H1 (cell line): ENCODE results near the gene TBR1. TPM values are rescaled to one million over a fixed set of nuclear protein-coding genes. Genes with fewer than 3 reads are reported as not detected.

Experiments
- CTCF ChIA-PET: fragments of 300-600 bp; sonication (Branson Sonifier 250); formaldehyde crosslinking; loops from one replicate; lab custom pipeline; 2021; ENCODE audit not compliant: partially characterized antibody; lab: Charles Lee
- POLR2A ChIA-PET: fragments of 300-600 bp; sonication (Branson Sonifier 250); formaldehyde crosslinking; loops from one replicate; lab custom pipeline; 2021; ENCODE audit warnings: inconsistent platforms; ENCODE audit not compliant: partially characterized antibody; lab: Charles Lee
- DNase-seq, 2 experiments: peaks; one replicate each; pipeline versions ENCODE4 v3.0.0 to v3.0.0-alpha.2; 2010 to 2022; ENCODE audit warnings: low spot score in 2 of 2, low read depth in 1 of 2, mixed read lengths in 1 of 2
- FAIRE-seq: peaks from 2 replicates; lab custom pipeline; 2011; peaks lifted over from hg19 to GRCh38; lab: Jason Lieb, UNC
- H2AFZ ChIP-seq: 2 replicates; pipeline ENCODE4 v1.8.1; 2012; ENCODE audit warnings: low read length, inconsistent platforms
- H2AK5ac ChIP-seq: 2 replicates; pipeline ENCODE4 v1.6.1; 2013; ENCODE audit warnings: low read depth, low read length
- H2BK120ac ChIP-seq: replicated peaks from 2 replicates; pipeline ENCODE3; 2013; ENCODE audit warnings: low read depth, low read length, inconsistent platforms
- H2BK12ac ChIP-seq: 2 replicates; pipeline ENCODE4 v1.6.1; 2013; ENCODE audit warnings: low read depth, low read length
- H2BK15ac ChIP-seq: 2 replicates; pipeline ENCODE4 v1.6.1; 2013; ENCODE audit warnings: low read length
- H2BK20ac ChIP-seq: 2 replicates; pipeline ENCODE4 v1.6.1; 2013; ENCODE audit warnings: low read length
- H2BK5ac ChIP-seq: 2 replicates; pipeline ENCODE4 v1.6.1; 2013; ENCODE audit warnings: low read depth, low read length
- H3K14ac ChIP-seq: 2 replicates; pipeline ENCODE4 v1.6.1; 2013; ENCODE audit warnings: inconsistent platforms; ENCODE audit not compliant: insufficient read length
- H3K18ac ChIP-seq: 2 replicates; pipeline ENCODE4 v1.6.1; 2013; ENCODE audit warnings: low read length; ENCODE audit errors: extremely low read depth
- H3K23ac ChIP-seq: 2 replicates; pipeline ENCODE4 v1.6.1; 2013; ENCODE audit warnings: inconsistent platforms; ENCODE audit not compliant: insufficient read length
- H3K23me2 ChIP-seq: 2 replicates; pipeline ENCODE4 v1.6.1; 2013; ENCODE audit warnings: low read depth, low read length
- H3K27ac ChIP-seq: 2 replicates; pipeline ENCODE4 v1.6.1; 2011; ENCODE audit warnings: low read depth, low read length, inconsistent platforms
- H3K27me3 ChIP-seq, 4 experiments: replicated peaks in 1 of 4; 1 replicate in 1 of 4; 2 replicates in 3 of 4; pipeline versions ENCODE4 v1.6.1 to v1.8.1; 2011 to 2013; ENCODE audit warnings: low read length in 3 of 4, mild to moderate bottlenecking in 3 of 4, inconsistent platforms in 2 of 4, mixed read lengths in 2 of 4, moderate library complexity in 1 of 4; ENCODE audit not compliant: control insufficient read depth in 3 of 4, insufficient read depth in 3 of 4; ENCODE audit errors: extremely low read depth in 1 of 4
- H3K36me3 ChIP-seq, 4 experiments: 2 replicates each; pipeline versions ENCODE4 v1.6.1 to v1.8.1; 2011 to 2013; ENCODE audit warnings: mild to moderate bottlenecking in 4 of 4, low read length in 3 of 4, moderate library complexity in 2 of 4, control low read depth in 1 of 4, inconsistent platforms in 1 of 4; ENCODE audit not compliant: insufficient read depth in 4 of 4, control insufficient read depth in 2 of 4
- H3K4ac ChIP-seq: replicated peaks from 2 replicates; pipeline ENCODE3; 2013; ENCODE audit warnings: low read length, low read depth, mixed read lengths, inconsistent platforms; ENCODE audit not compliant: insufficient read length
- H3K4me1 ChIP-seq, 4 experiments: replicated peaks in 1 of 4; 1 replicate in 1 of 4; 2 replicates in 3 of 4; pipeline versions ENCODE4 v1.6.1 to v1.8.1; 2011 to 2013; ENCODE audit warnings: low read length in 3 of 4, inconsistent platforms in 2 of 4, mixed read lengths in 1 of 4; ENCODE audit not compliant: insufficient read depth in 4 of 4, control insufficient read depth in 3 of 4
- H3K4me2 ChIP-seq, 2 experiments: 2 replicates each; pipeline versions ENCODE4 v1.6.1 to v1.8.1; 2011 to 2013; ENCODE audit warnings: low read depth in 2 of 2, low read length in 2 of 2, control low read depth in 1 of 2, inconsistent platforms in 1 of 2, mild to moderate bottlenecking in 1 of 2; ENCODE audit not compliant: insufficient read depth in 1 of 2
- H3K4me3 ChIP-seq, 4 experiments: fragments of 200-600, 300-600 bp in 1 of 4; sonication (generic), shearing (Covaris generic), sonication (Bioruptor Twin) in 1 of 4; 2 replicates each; pipeline versions ENCODE4 v1.5.1 to v1.8.1; 2011 to 2016; ENCODE audit warnings: low read length in 4 of 4, low read depth in 3 of 4, control low read depth in 2 of 4, inconsistent platforms in 2 of 4, mild to moderate bottlenecking in 2 of 4, mixed read lengths in 1 of 4, moderate library complexity in 1 of 4; ENCODE audit not compliant: insufficient read depth in 2 of 4; ENCODE audit errors: extremely low read depth in 1 of 4
- H3K56ac ChIP-seq: replicated peaks from 2 replicates; pipeline ENCODE3; 2013; ENCODE audit warnings: low read depth, mild to moderate bottlenecking, mixed read lengths, low read length, inconsistent platforms; ENCODE audit not compliant: insufficient read length
- H3K79me1 ChIP-seq: 2 replicates; pipeline ENCODE4 v1.6.1; 2013; ENCODE audit warnings: low read depth, low read length, control low read depth
- H3K79me2 ChIP-seq, 2 experiments: 2 replicates each; pipeline versions ENCODE4 v1.6.1 to v1.8.1; 2012 to 2013; ENCODE audit warnings: low read length in 2 of 2, mild to moderate bottlenecking in 2 of 2, inconsistent platforms in 1 of 2; ENCODE audit not compliant: insufficient read depth in 2 of 2, control insufficient read depth in 1 of 2
- H3K9ac ChIP-seq, 4 experiments: replicated peaks in 1 of 4; 1 replicate in 1 of 4; 2 replicates in 3 of 4; pipeline versions ENCODE4 v1.6.1 to v1.8.1; 2011 to 2013; ENCODE audit warnings: low read depth in 3 of 4, low read length in 3 of 4, control low read depth in 2 of 4, mild to moderate bottlenecking in 2 of 4, moderate library complexity in 2 of 4, inconsistent platforms in 1 of 4; ENCODE audit errors: extremely low read depth in 1 of 4
- H3K9me3 ChIP-seq, 2 experiments: 2 replicates each; pipeline versions ENCODE4 v1.6.1 to v1.8.1; 2012 to 2013; ENCODE audit warnings: mild to moderate bottlenecking in 2 of 2, moderate library complexity in 2 of 2, control low read depth in 1 of 2, inconsistent platforms in 1 of 2, low read depth in 1 of 2, low read length in 1 of 2, mixed read lengths in 1 of 2; ENCODE audit not compliant: insufficient read depth in 2 of 2
- H4K20me1 ChIP-seq, 2 experiments: replicated peaks in 1 of 2; 2 replicates each; pipeline versions ENCODE3 to v1.8.1; 2011 to 2013; ENCODE audit warnings: inconsistent platforms in 2 of 2, low read length in 2 of 2, mild to moderate bottlenecking in 1 of 2; ENCODE audit not compliant: insufficient read depth in 2 of 2, control insufficient read depth in 1 of 2
- H4K5ac ChIP-seq: 2 replicates; pipeline ENCODE4 v1.6.1; 2013; ENCODE audit warnings: low read length, low read depth, mixed read lengths, inconsistent platforms; ENCODE audit not compliant: insufficient read length
- H4K8ac ChIP-seq: 2 replicates; pipeline ENCODE4 v1.8.0; 2013; ENCODE audit warnings: mild to moderate bottlenecking, moderate library complexity, low read length, inconsistent platforms; ENCODE audit not compliant: insufficient read depth; ENCODE audit errors: extremely low read depth
- H4K91ac ChIP-seq: replicated peaks from 2 replicates; pipeline ENCODE3; 2013; ENCODE audit warnings: low read length, mixed read lengths, inconsistent platforms; ENCODE audit not compliant: insufficient read length
- CBX8 ChIP-seq: fragments of 300-800, 300-1000 bp; sonication (generic); IDR thresholded peaks from 2 replicates; pipeline ENCODE4 v1.7.1; 2016; ENCODE audit warnings: low read depth, low read length, borderline replicate concordance
- TBP ChIP-seq: IDR thresholded peaks from 2 replicates; pipeline ENCODE4 v1.6.1; 2011; ENCODE audit warnings: low read depth, low read length, improper control_type of control experiment
- WGBS, 2 experiments: shearing (Covaris generic) in 1 of 2; methylation state at CpG; one replicate each; pipeline versions ENCODE4 v1.1.6 to v1.1.7; 2013 to 2015; ENCODE audit warnings: low lambda C conversion rate in 2 of 2, mixed read lengths in 2 of 2, inconsistent platforms in 1 of 2, low coverage in 1 of 2, missing lambda C conversion rate in 1 of 2; ENCODE audit not compliant: insufficient replicate concordance in 2 of 2, insufficient coverage in 1 of 2, insufficient read length in 1 of 2; ENCODE audit errors: extremely low coverage in 1 of 2, missing lambda C conversion rate in 1 of 2; 5-methylcytosine and 5-hydroxymethylcytosine counted together
- polyA plus RNA-seq, 7 experiments: library from polyadenylated mRNA; depleted of rRNA in 3 of 7; stranded (reverse) in 5 of 7; unstranded in 2 of 7; fragments of >200 nt in 5 of 7; fragments of 200-250 nt in 2 of 7; gene quantifications; 1 replicate in 5 of 7; 2 replicates in 1 of 7; 4 replicates in 1 of 7; pipeline versions ENCODE4 v1.2.1 to v1.2.3, GENCODE V29; 2011 to 2013; ENCODE audit warnings: missing spikeins in 2 of 7, mixed read lengths in 2 of 7
- total RNA-seq: library from RNA; stranded (reverse); fragmentation: NEBNext Ultra II Directional; extraction: Animal tissue kit (Norgen Biotek cat#: 25700); gene quantifications from 2 replicates; pipeline ENCODE4 v1.2.1, GENCODE V29; 2021

The TBR1 gene
- total and polyA plus RNA-seq, 2 of the 8 experiments (the other 6 are each of a cell fraction or from before 2014, with no cell fraction given), result not detected

DNA sequence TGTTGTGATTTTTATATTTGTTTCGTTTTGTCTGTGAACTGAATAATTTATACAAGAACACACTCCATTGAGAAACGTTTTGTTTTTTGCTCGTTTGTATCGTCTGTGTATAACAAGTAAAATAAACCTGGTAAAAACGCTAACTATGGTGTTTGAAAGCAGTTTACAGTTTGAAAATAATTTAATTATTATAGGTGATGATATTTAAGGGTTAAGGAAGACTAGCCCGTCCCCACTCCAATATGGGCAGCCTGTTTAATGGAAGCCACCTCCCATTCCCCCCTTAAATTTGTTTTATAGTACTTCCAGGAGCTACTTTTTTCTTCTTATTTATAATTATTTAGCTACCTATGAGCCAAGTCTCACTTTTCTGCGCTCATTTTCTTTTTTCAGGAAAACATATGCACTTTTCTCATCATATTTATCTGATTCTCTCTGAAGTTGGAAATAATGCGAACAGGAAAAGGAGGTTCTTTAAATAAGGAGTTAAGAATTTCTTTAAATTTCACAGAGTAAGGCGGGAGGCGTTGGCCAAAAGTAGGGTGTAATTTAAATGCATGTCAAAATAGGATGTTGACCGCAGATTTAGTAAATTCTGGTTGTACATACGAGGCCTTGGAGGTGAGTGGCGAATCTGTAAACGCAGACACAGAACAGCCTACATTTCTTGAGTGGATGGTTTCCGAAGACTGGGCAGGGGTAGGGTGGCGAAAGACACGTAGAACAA lies 9.8 kb downstream of the TBR1 start:
- H3K36me3 ChIP-seq, result peaks cover 0 to 3% (median 0%) of the 10 kb centered on the region in 4 experiments; a peak in 1 of 8 replicates
- H3K9me3 ChIP-seq, result no peaks in the 10 kb centered on the region
- no peak overlapping the region for H2BK15ac ChIP-seq
- peaks cover 3 to 21% of the 10 kb centered on the region in 2 experiments for H4K20me1 ChIP-seq
- no peaks in the 10 kb centered on the region for H3K79me2 ChIP-seq
- H3K4me1 ChIP-seq, result peaks cover 0 to 16% (median 4%) of the 10 kb centered on the region in 4 experiments; a peak in 5 of 7 replicates
- H3K23me2 ChIP-seq, result peaks cover 12% of the 10 kb centered on the region
- H3K79me1 ChIP-seq, result no peaks in the 10 kb centered on the region
- no peak overlapping the region for H2BK5ac ChIP-seq
- ChIA-PET POLR2A (interaction anchor here (0.6 kb wide), 2 partner anchors 145 to 266 kb away, joined by 3 read pairs; partner anchors contain the start of gene TANK), CTCF (interaction anchor here (0.6 to 3.7 kb wide), 3 partner anchors 11 to 168 kb away, joined by 3 to 16 read pairs (median 4); partner anchors contain the start of gene TBR1)
- no peak overlapping the region for H2BK20ac ChIP-seq
- H4K91ac ChIP-seq, result no peak overlapping the region
- 29% methylated on average over 17 of the region's 17 CpGs; no CpG with 5 or more reads in 1 of the 2 experiments for WGBS, 2 experiments
- H2AK5ac ChIP-seq, result 0 out of 2 replicates have a peak overlapping the region, but pooled peaks have one; percentile 43
- no peak overlapping the region for H2AFZ ChIP-seq
- DNase-seq (no peak), FAIRE-seq (no peak)
- no peak overlapping the region for H3K23ac ChIP-seq
- H3K4me2 ChIP-seq, result peak overlapping the region; percentile 71 to 77; a peak in 2 of 4 replicates
- H2BK12ac ChIP-seq, result no peak overlapping the region
- H2BK120ac ChIP-seq, result no peak overlapping the region
- no peak overlapping the region for H4K5ac ChIP-seq
- H3K4me3 ChIP-seq, result peak overlapping the region in 1 of 4 experiments; percentile 54; a peak in 1 of 8 replicates
- no peak overlapping the region for H3K14ac ChIP-seq
- H3K27me3 ChIP-seq, result peaks cover 78 to 89% (median 85%) of the 10 kb centered on the region in 4 experiments
- no peak overlapping the region for H3K9ac ChIP-seq
- H3K27ac ChIP-seq, result no peak overlapping the region
- no peak overlapping the region for H3K4ac ChIP-seq
- TF ChIP-seq CBX8, result peak; percentile 80; the same call in 1 of the 2 replicates
- TF ChIP-seq TBP, result no peak
- H3K56ac ChIP-seq, result no peak overlapping the region
- no peak overlapping the region for H4K8ac ChIP-seq
- H3K18ac ChIP-seq, result no peak overlapping the region
